GM12801 (cell line): Measurements from ENCODE around the gene FALEC.

Experiments
- CTCF ChIP-seq: IDR thresholded peaks from one replicate; pipeline ENCODE4 v1.5.1; 2011; ENCODE audit warnings: control low read depth; ENCODE audit not compliant: insufficient read length; ENCODE audit errors: extremely low read depth

FALEC gene

GRCh38 chr1:150515328-150516049 is at the start of gene FALEC:
Gene FALEC, plus strand, starts transcription at chr1:150515752.
- TF ChIP-seq CTCF, result no peak

- TF ChIP-seq CTCF, result no peak
Observed at GRCh38 chr1:150466964-150467363, 48.6 kb upstream of the FALEC start.

GRCh38 chr1:150469291-150469690 is 46.3 kb upstream of the FALEC start:
- no peak for TF ChIP-seq CTCF

- TF ChIP-seq CTCF, result no peak
Observed at GRCh38 chr1:150472601-150473200, 42.9 kb upstream of the FALEC start.

- no peak for TF ChIP-seq CTCF
Observed at GRCh38 chr1:150473659-150474058, 41.9 kb upstream of the FALEC start.

- TF ChIP-seq CTCF, result no peak
Observed at GRCh38 chr1:150474869-150475268, 40.7 kb upstream of the FALEC start.

GRCh38 chr1:150476754-150477153 is 38.8 kb upstream of the FALEC start:
- TF ChIP-seq CTCF, result no peak
